Activated CD8-positive, alpha-beta T cell treated with anti-CD3 and anti-CD28 coated beads for 36 hours (primary cell): Measurements from ENCODE around the gene PERP. TPM values are rescaled to one million over a fixed set of nuclear protein-coding genes. Genes with fewer than 3 reads are reported as not detected.
"Not testable (repeated sequence)": the region's sequence is repeated elsewhere in the genome, so short reads cannot be mapped to it uniquely, and the experiment has no call there.

Experiments used
- ATAC-seq: fragments of 200-7000 bp; cut with Tn5 transposase; one replicate; pipeline ENCODE4 v1.10.0; 2021; ENCODE audit warnings: mild to moderate bottlenecking, moderate library complexity
- CTCF ChIA-PET: fragments of 350-600 bp; sonication (Branson Sonifier 250); formaldehyde crosslinking; loops from one replicate; lab custom pipeline; 2021; ENCODE audit warnings: antibody characterized with exemption; lab: Charles Lee
- POLR2A ChIA-PET: fragments of 350-600 bp; sonication (Branson Sonifier 250); formaldehyde crosslinking; loops from one replicate; lab custom pipeline; 2021; ENCODE audit warnings: antibody characterized with exemption; lab: Charles Lee
- DNase-seq: peaks from one replicate; pipeline ENCODE4 v3.0.0-alpha.2; 2020
- H3K27ac Mint-ChIP-seq: one replicate; pipeline ENCODE4 v1.8.0; 2021; ENCODE audit warnings: mild to moderate bottlenecking, mixed read lengths
- H3K27me3 Mint-ChIP-seq: one replicate; pipeline ENCODE4 v1.8.0; 2021; ENCODE audit warnings: mixed read lengths
- H3K36me3 Mint-ChIP-seq: one replicate; pipeline ENCODE4 v1.8.0; 2021; ENCODE audit warnings: low read depth, mixed read lengths
- H3K4me1 Mint-ChIP-seq: one replicate; pipeline ENCODE4 v1.8.0; 2021; ENCODE audit warnings: low read depth, mixed read lengths
- H3K4me3 Mint-ChIP-seq: one replicate; pipeline ENCODE4 v1.8.0; 2021; ENCODE audit warnings: mild to moderate bottlenecking, moderate library complexity, mixed read lengths
- H3K9me3 Mint-ChIP-seq: one replicate; pipeline ENCODE4 v1.8.0; 2021; ENCODE audit warnings: mixed read lengths
- CTCF ChIP-seq: fragments of 200-600 bp; IDR thresholded peaks from one replicate; pipeline ENCODE4 v1.8.0; 2022; ENCODE audit warnings: antibody characterized with exemption, mild to moderate bottlenecking
- intact Hi-C: fragments of 100-400 bp; cut with micrococcal nuclease; formaldehyde crosslinking; loops from one replicate; pipeline ENCODE4 v1.10.0; 2022
- total RNA-seq, 2 experiments: library from RNA; stranded (reverse); gene quantifications; one replicate each; pipeline ENCODE4 v1.2.3, GENCODE V29; 2021

Gene PERP
- total RNA-seq, 2 experiments from 2014 or later = 3.7 to 4.5 TPM

GRCh38 chr6:138086573-138087196 lies 20.5 kb downstream of the PERP start:
- no peak for ATAC-seq
- no peak for TF ChIP-seq CTCF
- intact Hi-C loops = no loop called here
- CTCF ChIA-PET = interaction anchor here (0.7 to 1.2 kb wide), 3 partner anchors 9 to 86 kb away, joined by 3 to 4 read pairs (median 3); no protein-coding TSS in a partner anchor
- no peaks in the 10 kb centered on the region for H3K36me3 Mint-ChIP-seq
- POLR2A ChIA-PET = no interaction called here
- H3K27me3 Mint-ChIP-seq = peaks cover 15% of the 10 kb centered on the region
- DNase-seq = no peak
- H3K27ac Mint-ChIP-seq = no peak overlapping the region
- no peaks in the 10 kb centered on the region for H3K4me1 Mint-ChIP-seq
- no peak overlapping the region for H3K4me3 Mint-ChIP-seq
- no peaks in the 10 kb centered on the region for H3K9me3 Mint-ChIP-seq

GRCh38 chr6:138085839-138086222 lies 21.4 kb downstream of the PERP start:
- DNase-seq (no peak), ATAC-seq (no peak)
- ChIA-PET POLR2A (no interaction called here), CTCF (interaction anchor here (0.7 kb wide), 1 partner anchor 9 kb away, joined by 3 read pairs; no protein-coding TSS in a partner anchor)
- H3K27ac Mint-ChIP-seq = no peak overlapping the region
- H3K4me3 Mint-ChIP-seq = no peak overlapping the region
- H3K36me3 Mint-ChIP-seq = no peaks in the 10 kb centered on the region
- H3K4me1 Mint-ChIP-seq = no peaks in the 10 kb centered on the region
- H3K27me3 Mint-ChIP-seq = peaks cover 17% of the 10 kb centered on the region
- no peaks in the 10 kb centered on the region for H3K9me3 Mint-ChIP-seq
- intact Hi-C loops = no loop called here
- no peak for TF ChIP-seq CTCF

- intact Hi-C loops = no loop called here
- CTCF ChIA-PET = no interaction called here
- ATAC-seq (no peak), DNase-seq (no peak)
- Mint-ChIP-seq H3K27ac (no peak overlapping the region), H3K36me3 (no peaks in the 10 kb centered on the region), H3K4me3 (no peak overlapping the region), H3K9me3 (no peaks in the 10 kb centered on the region), H3K4me1 (no peaks in the 10 kb centered on the region), H3K27me3 (peaks cover 18% of the 10 kb centered on the region)
- no peak for TF ChIP-seq CTCF
- POLR2A ChIA-PET = no interaction called here
Measured at GRCh38 chr6:138084904-138085838, 22.0 kb downstream of the PERP start.

GRCh38 chr6:138082232-138082631 lies 25.0 kb downstream of the PERP start:
- H3K9me3 Mint-ChIP-seq = no peaks in the 10 kb centered on the region
- ChIA-PET POLR2A (interaction anchor here (0.9 to 1.1 kb wide), 2 partner anchors 8 to 57 kb away, joined by 3 read pairs; no protein-coding TSS in a partner anchor), CTCF (interaction anchor here (2.0 to 2.7 kb wide), 2 partner anchors 34 to 78 kb away, joined by 7 to 8 read pairs; no protein-coding TSS in a partner anchor)
- H3K27me3 Mint-ChIP-seq = peaks cover 31% of the 10 kb centered on the region
- no peak for TF ChIP-seq CTCF
- no peaks in the 10 kb centered on the region for H3K36me3 Mint-ChIP-seq
- H3K4me1 Mint-ChIP-seq = no peaks in the 10 kb centered on the region
- no peak overlapping the region for H3K27ac Mint-ChIP-seq
- ATAC-seq = no peak
- H3K4me3 Mint-ChIP-seq = no peak overlapping the region
- intact Hi-C loops = no loop called here
- no peak for DNase-seq

GRCh38 chr6:138079556-138079955 lies 27.7 kb downstream of the PERP start:
- CTCF ChIA-PET = interaction anchor here (1.0 kb wide), 1 partner anchor 10 kb away, joined by 3 read pairs; no protein-coding TSS in a partner anchor
- POLR2A ChIA-PET = not testable (repeated sequence)

More at GRCh38 chr6:138079556-138079955, 27.7 kb downstream of the PERP start:
- H3K4me1 Mint-ChIP-seq, intact Hi-C loops, H3K4me3 Mint-ChIP-seq, H3K9me3 Mint-ChIP-seq, H3K27ac Mint-ChIP-seq, ATAC-seq, H3K36me3 Mint-ChIP-seq, DNase-seq: not testable (repeated sequence)
- H3K27me3 Mint-ChIP-seq = peaks cover 36% of the 10 kb centered on the region
